WTC11 (cell line): Measurements from ENCODE around the gene TBKBP1. TPM values are rescaled to one million over a fixed set of nuclear protein-coding genes. Genes with fewer than 3 reads are reported as not detected.

Experiments used
- ATAC-seq: fragments of 200-7000 bp; cut with Tn5 transposase; 2 replicates; pipeline ENCODE4 v1.10.0; 2021; ENCODE audit warnings: mild to moderate bottlenecking, moderate library complexity
- CTCF ChIA-PET: fragments of 300-600 bp; sonication (Branson Sonifier 250); formaldehyde crosslinking; loops from one replicate; lab custom pipeline; 2021; ENCODE audit warnings: antibody characterized with exemption; lab: Charles Lee
- POLR2A ChIA-PET: fragments of 350-600 bp; sonication (Branson Sonifier 250); formaldehyde crosslinking; loops from one replicate; lab custom pipeline; 2021; ENCODE audit warnings: antibody characterized with exemption; lab: Charles Lee
- DNase-seq: peaks from one replicate; pipeline ENCODE4 v3.0.0; 2021; ENCODE audit warnings: low spot score
- H3K27ac Mint-ChIP-seq: 2 replicates; pipeline ENCODE4 v1.8.0; 2021; ENCODE audit warnings: mixed read lengths
- H3K27me3 Mint-ChIP-seq: 2 replicates; pipeline ENCODE4 v1.8.0; 2021; ENCODE audit warnings: low read depth, mild to moderate bottlenecking, moderate library complexity, mixed read lengths
- H3K36me3 Mint-ChIP-seq: 2 replicates; pipeline ENCODE4 v1.8.0; 2021; ENCODE audit warnings: mixed read lengths
- H3K4me1 Mint-ChIP-seq: 2 replicates; pipeline ENCODE4 v1.8.0; 2022; ENCODE audit warnings: mixed read lengths
- H3K4me3 Mint-ChIP-seq: 2 replicates; pipeline ENCODE4 v1.8.0; 2021; ENCODE audit warnings: mild to moderate bottlenecking, moderate library complexity, mixed read lengths
- H3K9me3 Mint-ChIP-seq: 2 replicates; pipeline ENCODE4 v1.8.0; 2021; ENCODE audit warnings: mixed read lengths
- ATF1 ChIP-seq: sonication (generic); formaldehyde crosslinking; IDR thresholded peaks from 2 replicates; pipeline ENCODE4 v1.8.1; 2023; ENCODE audit warnings: mild to moderate bottlenecking, moderate library complexity, missing genetic modification reagents
- ATF6 ChIP-seq: sonication (generic); formaldehyde crosslinking; IDR thresholded peaks from 2 replicates; pipeline ENCODE4 v1.8.1; 2023; ENCODE audit warnings: mild to moderate bottlenecking, missing genetic modification reagents
- ELF4 ChIP-seq: sonication (generic); formaldehyde crosslinking; IDR thresholded peaks from 2 replicates; pipeline ENCODE4 v1.8.1; 2022; ENCODE audit warnings: low read depth, mild to moderate bottlenecking, moderate library complexity, missing genetic modification reagents
- ESRRA ChIP-seq: sonication (generic); formaldehyde crosslinking; IDR thresholded peaks from 2 replicates; pipeline ENCODE4 v1.8.1; 2022; ENCODE audit warnings: mild to moderate bottlenecking, missing genetic modification reagents, borderline replicate concordance
- GRHL2 ChIP-seq: fragments of 250-450 bp; sonication (Bioruptor Pico); IDR thresholded peaks from 2 replicates; pipeline ENCODE4 v1.8.0; 2022; ENCODE audit warnings: mild to moderate bottlenecking, moderate library complexity; ENCODE audit not compliant: insufficient replicate concordance, severe bottlenecking
- IRF2 ChIP-seq: sonication (generic); formaldehyde crosslinking; IDR thresholded peaks from 2 replicates; pipeline ENCODE4 v1.8.0; 2022; ENCODE audit warnings: low read depth, missing genetic modification reagents, borderline replicate concordance
- JUN ChIP-seq: sonication (generic); formaldehyde crosslinking; IDR thresholded peaks from 2 replicates; pipeline ENCODE4 v1.8.0; 2023; ENCODE audit warnings: mild to moderate bottlenecking, missing genetic modification reagents
- KAT7 ChIP-seq: sonication (generic); formaldehyde crosslinking; IDR thresholded peaks from 2 replicates; pipeline ENCODE4 v1.8.1; 2023; ENCODE audit warnings: missing genetic modification reagents, mild to moderate bottlenecking, borderline replicate concordance
- PRRX2 ChIP-seq: fragments of 250-450 bp; sonication (Bioruptor Pico); IDR thresholded peaks from 2 replicates; pipeline ENCODE4 v1.8.0; 2021; ENCODE audit warnings: mild to moderate bottlenecking
- TEAD1 ChIP-seq: sonication (generic); formaldehyde crosslinking; IDR thresholded peaks from 2 replicates; pipeline ENCODE4 v1.8.0; 2022; ENCODE audit warnings: mild to moderate bottlenecking, missing genetic modification reagents
- TP53 ChIP-seq: sonication (generic); formaldehyde crosslinking; IDR thresholded peaks from 2 replicates; pipeline ENCODE4 v1.8.1; 2023; ENCODE audit warnings: mild to moderate bottlenecking, missing genetic modification reagents
- USF1 ChIP-seq: sonication (generic); formaldehyde crosslinking; IDR thresholded peaks from 2 replicates; pipeline ENCODE4 v1.8.0; 2022; ENCODE audit warnings: mild to moderate bottlenecking, missing genetic modification reagents
- ZNF121 ChIP-seq: sonication (generic); formaldehyde crosslinking; IDR thresholded peaks from 2 replicates; pipeline ENCODE4 v1.8.0; 2023; ENCODE audit warnings: missing genetic modification reagents
- ZNF219 ChIP-seq: sonication (generic); formaldehyde crosslinking; IDR thresholded peaks from 2 replicates; pipeline ENCODE4 v1.8.0; 2023; ENCODE audit warnings: missing genetic modification reagents, mild to moderate bottlenecking, borderline replicate concordance
- ZNF423 ChIP-seq: fragments of 250-450 bp; sonication (Bioruptor Pico); IDR thresholded peaks from 2 replicates; pipeline ENCODE4 v2.1.2; 2022; ENCODE audit warnings: mild to moderate bottlenecking, moderate library complexity
- ZNF671 ChIP-seq: fragments of 250-450 bp; sonication (Bioruptor Pico); IDR thresholded peaks from 2 replicates; pipeline ENCODE4 v1.8.0; 2021; ENCODE audit warnings: mild to moderate bottlenecking
- total RNA-seq: library from RNA; stranded (reverse); gene quantifications from 3 replicates; pipeline ENCODE4 v1.2.3, GENCODE V29; 2021
- TF ChIP-seq, protein P1 (sequence below): fragments of 250-450 bp; sonication (Bioruptor Pico); IDR thresholded peaks from 2 replicates; pipeline ENCODE4 v1.8.0; 2021; ENCODE audit warnings: mild to moderate bottlenecking
- TF ChIP-seq, protein P2 (sequence below): sonication (generic); formaldehyde crosslinking; IDR thresholded peaks from 2 replicates; pipeline ENCODE4 v1.8.1; 2023; ENCODE audit warnings: mild to moderate bottlenecking, missing genetic modification reagents, borderline replicate concordance
- TF ChIP-seq, protein P3 (sequence below): sonication (generic); formaldehyde crosslinking; IDR thresholded peaks from 2 replicates; pipeline ENCODE4 v1.8.0; 2023; ENCODE audit warnings: mild to moderate bottlenecking, missing genetic modification reagents
- TF ChIP-seq, protein P4 (sequence below): sonication (generic); formaldehyde crosslinking; IDR thresholded peaks from 2 replicates; pipeline ENCODE4 v1.8.0; 2022; ENCODE audit warnings: mild to moderate bottlenecking, missing genetic modification reagents
- TF ChIP-seq, protein P5 (sequence below): sonication (generic); formaldehyde crosslinking; IDR thresholded peaks from 2 replicates; pipeline ENCODE4 v1.8.1; 2023; ENCODE audit warnings: mild to moderate bottlenecking, missing genetic modification reagents, moderate library complexity

Gene TBKBP1
- total RNA-seq, 1 experiment from 2014 or later, result 17.4 TPM

GRCh38 chr17:47687328-47687690 is 6.7 kb upstream of the TBKBP1 start (continued):
- TF ChIP-seq ATF6 (no peak), ZNF671 (CRISPR knock-in tag) (no peak), ZNF219 (no peak), TP53 (CRISPR knock-in tag) (no peak)

DNA sequence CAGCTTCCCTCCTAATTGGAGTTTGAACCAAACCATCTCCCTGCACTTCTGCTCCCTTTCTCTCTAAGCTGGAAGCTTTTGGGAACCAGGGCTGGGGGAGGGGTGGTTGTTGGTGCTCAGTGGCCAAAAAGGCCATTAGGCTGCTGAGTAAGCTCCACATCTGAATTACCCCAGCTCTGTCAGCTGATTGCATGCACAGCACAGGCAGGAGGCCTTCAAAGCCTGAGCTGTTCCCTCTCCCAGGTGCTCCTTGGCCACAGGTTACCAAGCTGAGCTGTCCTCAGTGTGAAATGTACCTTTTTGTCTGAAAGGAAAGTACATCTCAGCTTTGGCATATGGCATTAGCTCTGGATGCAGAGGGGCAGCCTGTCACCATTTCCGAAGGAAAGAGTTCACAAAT is 6.2 kb upstream of the TBKBP1 start:
- Mint-ChIP-seq H3K9me3 (no peaks in the 10 kb centered on the region), H3K4me1 (peaks cover 46% of the 10 kb centered on the region), H3K27ac (peak overlapping the region; percentile 82), H3K27me3 (no peaks in the 10 kb centered on the region), H3K36me3 (peaks cover 14% of the 10 kb centered on the region), H3K4me3 (no peak overlapping the region)
- ATAC-seq (peak; percentile 71), DNase-seq (peak; percentile 42)
- TF ChIP-seq ZNF121 (0 out of 2 replicates have a peak, but pooled peaks have one; percentile 41), USF1 (CRISPR knock-in tag) (peak; percentile 43; the same call in 1 of the 2 replicates), GRHL2 (CRISPR knock-in tag) (no peak), PRRX2 (CRISPR knock-in tag) (peak; percentile 48; the same call in 1 of the 2 replicates)
- ChIA-PET CTCF (interaction anchor here (1.0 to 1.7 kb wide), 14 partner anchors 9 to 160 kb away, joined by 3 to 11 read pairs (median 6); partner anchors contain the start of gene TBX21), POLR2A (interaction anchor here (0.7 to 1.1 kb wide), 4 partner anchors 9 to 37 kb away, joined by 3 to 7 read pairs (median 4); partner anchors contain the start of gene KPNB1)

GRCh38 chr17:47690121-47690520 is 3.8 kb upstream of the TBKBP1 start:
- DNase-seq, result no peak
- H3K27me3 Mint-ChIP-seq, result no peaks in the 10 kb centered on the region
- H3K9me3 Mint-ChIP-seq, result no peaks in the 10 kb centered on the region
- peaks cover 54% of the 10 kb centered on the region for H3K4me1 Mint-ChIP-seq
- CTCF ChIA-PET, result no interaction called here
- POLR2A ChIA-PET, result no interaction called here
- H3K27ac Mint-ChIP-seq, result no peak overlapping the region
- no peak for ATAC-seq
- H3K4me3 Mint-ChIP-seq, result no peak overlapping the region
- no peaks in the 10 kb centered on the region; the same call in 1 of the 2 replicates for H3K36me3 Mint-ChIP-seq
- TF ChIP-seq, protein P1, sequence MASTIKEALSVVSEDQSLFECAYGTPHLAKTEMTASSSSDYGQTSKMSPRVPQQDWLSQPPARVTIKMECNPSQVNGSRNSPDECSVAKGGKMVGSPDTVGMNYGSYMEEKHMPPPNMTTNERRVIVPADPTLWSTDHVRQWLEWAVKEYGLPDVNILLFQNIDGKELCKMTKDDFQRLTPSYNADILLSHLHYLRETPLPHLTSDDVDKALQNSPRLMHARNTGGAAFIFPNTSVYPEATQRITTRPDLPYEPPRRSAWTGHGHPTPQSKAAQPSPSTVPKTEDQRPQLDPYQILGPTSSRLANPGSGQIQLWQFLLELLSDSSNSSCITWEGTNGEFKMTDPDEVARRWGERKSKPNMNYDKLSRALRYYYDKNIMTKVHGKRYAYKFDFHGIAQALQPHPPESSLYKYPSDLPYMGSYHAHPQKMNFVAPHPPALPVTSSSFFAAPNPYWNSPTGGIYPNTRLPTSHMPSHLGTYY (CRISPR knock-in tag), result no peak
- TF ChIP-seq, protein P2, sequence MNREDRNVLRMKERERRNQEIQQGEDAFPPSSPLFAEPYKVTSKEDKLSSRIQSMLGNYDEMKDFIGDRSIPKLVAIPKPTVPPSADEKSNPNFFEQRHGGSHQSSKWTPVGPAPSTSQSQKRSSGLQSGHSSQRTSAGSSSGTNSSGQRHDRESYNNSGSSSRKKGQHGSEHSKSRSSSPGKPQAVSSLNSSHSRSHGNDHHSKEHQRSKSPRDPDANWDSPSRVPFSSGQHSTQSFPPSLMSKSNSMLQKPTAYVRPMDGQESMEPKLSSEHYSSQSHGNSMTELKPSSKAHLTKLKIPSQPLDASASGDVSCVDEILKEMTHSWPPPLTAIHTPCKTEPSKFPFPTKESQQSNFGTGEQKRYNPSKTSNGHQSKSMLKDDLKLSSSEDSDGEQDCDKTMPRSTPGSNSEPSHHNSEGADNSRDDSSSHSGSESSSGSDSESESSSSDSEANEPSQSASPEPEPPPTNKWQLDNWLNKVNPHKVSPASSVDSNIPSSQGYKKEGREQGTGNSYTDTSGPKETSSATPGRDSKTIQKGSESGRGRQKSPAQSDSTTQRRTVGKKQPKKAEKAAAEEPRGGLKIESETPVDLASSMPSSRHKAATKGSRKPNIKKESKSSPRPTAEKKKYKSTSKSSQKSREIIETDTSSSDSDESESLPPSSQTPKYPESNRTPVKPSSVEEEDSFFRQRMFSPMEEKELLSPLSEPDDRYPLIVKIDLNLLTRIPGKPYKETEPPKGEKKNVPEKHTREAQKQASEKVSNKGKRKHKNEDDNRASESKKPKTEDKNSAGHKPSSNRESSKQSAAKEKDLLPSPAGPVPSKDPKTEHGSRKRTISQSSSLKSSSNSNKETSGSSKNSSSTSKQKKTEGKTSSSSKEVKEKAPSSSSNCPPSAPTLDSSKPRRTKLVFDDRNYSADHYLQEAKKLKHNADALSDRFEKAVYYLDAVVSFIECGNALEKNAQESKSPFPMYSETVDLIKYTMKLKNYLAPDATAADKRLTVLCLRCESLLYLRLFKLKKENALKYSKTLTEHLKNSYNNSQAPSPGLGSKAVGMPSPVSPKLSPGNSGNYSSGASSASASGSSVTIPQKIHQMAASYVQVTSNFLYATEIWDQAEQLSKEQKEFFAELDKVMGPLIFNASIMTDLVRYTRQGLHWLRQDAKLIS (CRISPR knock-in tag), result no peak
- TF ChIP-seq ATF1 (CRISPR knock-in tag), result no peak
- no peak for TF ChIP-seq JUN (CRISPR knock-in tag)
- TF ChIP-seq, protein P3, sequence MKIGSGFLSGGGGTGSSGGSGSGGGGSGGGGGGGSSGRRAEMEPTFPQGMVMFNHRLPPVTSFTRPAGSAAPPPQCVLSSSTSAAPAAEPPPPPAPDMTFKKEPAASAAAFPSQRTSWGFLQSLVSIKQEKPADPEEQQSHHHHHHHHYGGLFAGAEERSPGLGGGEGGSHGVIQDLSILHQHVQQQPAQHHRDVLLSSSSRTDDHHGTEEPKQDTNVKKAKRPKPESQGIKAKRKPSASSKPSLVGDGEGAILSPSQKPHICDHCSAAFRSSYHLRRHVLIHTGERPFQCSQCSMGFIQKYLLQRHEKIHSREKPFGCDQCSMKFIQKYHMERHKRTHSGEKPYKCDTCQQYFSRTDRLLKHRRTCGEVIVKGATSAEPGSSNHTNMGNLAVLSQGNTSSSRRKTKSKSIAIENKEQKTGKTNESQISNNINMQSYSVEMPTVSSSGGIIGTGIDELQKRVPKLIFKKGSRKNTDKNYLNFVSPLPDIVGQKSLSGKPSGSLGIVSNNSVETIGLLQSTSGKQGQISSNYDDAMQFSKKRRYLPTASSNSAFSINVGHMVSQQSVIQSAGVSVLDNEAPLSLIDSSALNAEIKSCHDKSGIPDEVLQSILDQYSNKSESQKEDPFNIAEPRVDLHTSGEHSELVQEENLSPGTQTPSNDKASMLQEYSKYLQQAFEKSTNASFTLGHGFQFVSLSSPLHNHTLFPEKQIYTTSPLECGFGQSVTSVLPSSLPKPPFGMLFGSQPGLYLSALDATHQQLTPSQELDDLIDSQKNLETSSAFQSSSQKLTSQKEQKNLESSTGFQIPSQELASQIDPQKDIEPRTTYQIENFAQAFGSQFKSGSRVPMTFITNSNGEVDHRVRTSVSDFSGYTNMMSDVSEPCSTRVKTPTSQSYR (CRISPR knock-in tag), result no peak
- no peak for TF ChIP-seq KAT7
- no peak for TF ChIP-seq ESRRA (CRISPR knock-in tag)
- TF ChIP-seq, protein P4, sequence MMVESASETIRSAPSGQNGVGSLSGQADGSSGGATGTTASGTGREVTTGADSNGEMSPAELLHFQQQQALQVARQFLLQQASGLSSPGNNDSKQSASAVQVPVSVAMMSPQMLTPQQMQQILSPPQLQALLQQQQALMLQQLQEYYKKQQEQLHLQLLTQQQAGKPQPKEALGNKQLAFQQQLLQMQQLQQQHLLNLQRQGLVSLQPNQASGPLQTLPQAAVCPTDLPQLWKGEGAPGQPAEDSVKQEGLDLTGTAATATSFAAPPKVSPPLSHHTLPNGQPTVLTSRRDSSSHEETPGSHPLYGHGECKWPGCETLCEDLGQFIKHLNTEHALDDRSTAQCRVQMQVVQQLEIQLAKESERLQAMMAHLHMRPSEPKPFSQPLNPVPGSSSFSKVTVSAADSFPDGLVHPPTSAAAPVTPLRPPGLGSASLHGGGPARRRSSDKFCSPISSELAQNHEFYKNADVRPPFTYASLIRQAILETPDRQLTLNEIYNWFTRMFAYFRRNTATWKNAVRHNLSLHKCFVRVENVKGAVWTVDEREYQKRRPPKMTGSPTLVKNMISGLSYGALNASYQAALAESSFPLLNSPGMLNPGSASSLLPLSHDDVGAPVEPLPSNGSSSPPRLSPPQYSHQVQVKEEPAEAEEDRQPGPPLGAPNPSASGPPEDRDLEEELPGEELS, result no peak
- no peak for TF ChIP-seq TEAD1 (CRISPR knock-in tag)
- TF ChIP-seq PRRX2 (CRISPR knock-in tag), result no peak
- TF ChIP-seq ZNF423 (CRISPR knock-in tag), result no peak
- no peak for TF ChIP-seq IRF2 (CRISPR knock-in tag)
- TF ChIP-seq ELF4, result no peak
- TF ChIP-seq, protein P5, sequence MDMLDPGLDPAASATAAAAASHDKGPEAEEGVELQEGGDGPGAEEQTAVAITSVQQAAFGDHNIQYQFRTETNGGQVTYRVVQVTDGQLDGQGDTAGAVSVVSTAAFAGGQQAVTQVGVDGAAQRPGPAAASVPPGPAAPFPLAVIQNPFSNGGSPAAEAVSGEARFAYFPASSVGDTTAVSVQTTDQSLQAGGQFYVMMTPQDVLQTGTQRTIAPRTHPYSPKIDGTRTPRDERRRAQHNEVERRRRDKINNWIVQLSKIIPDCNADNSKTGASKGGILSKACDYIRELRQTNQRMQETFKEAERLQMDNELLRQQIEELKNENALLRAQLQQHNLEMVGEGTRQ (CRISPR knock-in tag), result no peak
